Esophagus muscularis mucosa (tissue), 4 donors: ENCODE measurements around the gene ANKS1B. TPM values are rescaled to one million over a fixed set of nuclear protein-coding genes. Genes with fewer than 3 reads are reported as not detected.

Source experiments
- DNase-seq: peaks from one replicate; pipeline ENCODE4 v3.0.0-alpha.2; 2017; ENCODE audit errors: extremely low spot score
- H3K27ac ChIP-seq, 4 donors: fragments of 200-600 bp; sonication (generic); replicated peaks in 1 of 4; 1 replicate in 3 of 4; 2 replicates in 1 of 4; pipeline ENCODE4 v1.5.1; 2016 to 2019; ENCODE audit warnings: mild to moderate bottlenecking in 1 of 4
- H3K27me3 ChIP-seq, 4 donors: fragments of 200-600 bp; sonication (generic); one replicate each; pipeline versions ENCODE4 v1.5.1 to v1.6.0; 2016 to 2019
- H3K36me3 ChIP-seq, 4 donors: fragments of 200-600 bp; sonication (generic); one replicate each; pipeline ENCODE4 v1.5.1; 2016 to 2019
- H3K4me1 ChIP-seq, 4 donors: fragments of 200-600 bp; sonication (generic); one replicate each; pipeline ENCODE4 v1.5.1; 2016 to 2019
- H3K4me3 ChIP-seq, 4 donors: fragments of 200-600 bp; sonication (generic); 1 replicate in 2 of 4; 2 replicates in 2 of 4; pipeline ENCODE4 v1.5.1; 2016 to 2019; ENCODE audit warnings: mild to moderate bottlenecking in 4 of 4, moderate library complexity in 1 of 4
- H3K9me3 ChIP-seq, 4 donors: fragments of 200-600 bp; sonication (generic); 1 replicate in 3 of 4; 2 replicates in 1 of 4; pipeline ENCODE4 v1.5.1; 2016 to 2019
- EP300 ChIP-seq: sonication (generic); formaldehyde crosslinking; IDR thresholded peaks from one replicate; pipeline ENCODE4 v1.6.1; 2017; ENCODE audit warnings: antibody characterized with exemption
- POLR2A ChIP-seq: fragments of 450-650 bp; IDR thresholded peaks from one replicate; pipeline ENCODE4 v1.6.1; 2017; ENCODE audit warnings: antibody characterized with exemption, moderate library complexity, mild to moderate bottlenecking, low read depth
- POLR2AphosphoS5 ChIP-seq, 2 donors: sonication (generic); formaldehyde crosslinking; IDR thresholded peaks; one replicate each; pipeline ENCODE4 v1.6.1; 2017; ENCODE audit warnings: antibody characterized with exemption in 2 of 2
- WGBS: methylation state at CpG from one replicate; pipeline ENCODE4 v1.1.5; 2018; 5-methylcytosine and 5-hydroxymethylcytosine counted together
- intact Hi-C: fragments of 100-400 bp; cut with DNase I; formaldehyde crosslinking; loops from one replicate; pipeline ENCODE4 v1.15.1; 2023
- total RNA-seq, 4 donors: library from RNA; depleted of rRNA; stranded (reverse); fragments of >200 nt; gene quantifications; one replicate each; pipeline versions ENCODE4 v1.1.0 to v1.2.1, GENCODE V29; 2016
- TF ChIP-seq, protein P1 (sequence below), 3 experiments: fragments of 200-600 bp in 2 of 3; fragments of 450-650 bp in 1 of 3; sonication (generic) in 2 of 3; IDR thresholded peaks; one replicate each; pipeline ENCODE4 v1.5.1; 2017 to 2019; ENCODE audit warnings: antibody characterized with exemption in 3 of 3, mild to moderate bottlenecking in 2 of 3, moderate library complexity in 1 of 3

The ANKS1B gene
- total RNA-seq, 4 donors from 2014 or later, result 20.4 to 28.7 (median 21.6) TPM

DNA sequence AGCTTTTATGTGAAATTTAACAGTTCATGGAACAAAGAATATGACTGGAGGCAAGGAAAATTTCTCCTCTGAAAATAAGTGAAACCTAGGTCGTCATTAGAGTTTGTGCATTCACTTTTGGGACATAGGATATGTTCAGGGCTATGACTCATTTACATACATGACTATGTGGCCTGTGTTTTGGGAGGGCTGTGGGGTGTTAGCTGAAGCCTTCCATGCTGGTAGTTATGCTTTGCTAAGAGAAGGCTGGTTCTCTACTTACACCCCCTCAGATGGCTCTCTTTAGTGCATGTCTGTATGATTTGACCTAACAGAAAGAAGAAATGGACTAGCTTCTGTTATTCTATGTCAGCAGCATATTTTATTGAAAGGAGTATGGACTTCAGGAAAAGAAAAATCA, 753.7 kb downstream of the ANKS1B start:
- Histone ChIP-seq H3K4me3 (no peak overlapping the region), H3K27me3 (no peaks in the 10 kb centered on the region), H3K36me3 (no peaks in the 10 kb centered on the region), H3K27ac (no peak overlapping the region), H3K4me1 (no peaks in the 10 kb centered on the region), H3K9me3 (no peaks in the 10 kb centered on the region)
- TF ChIP-seq, protein P1, sequence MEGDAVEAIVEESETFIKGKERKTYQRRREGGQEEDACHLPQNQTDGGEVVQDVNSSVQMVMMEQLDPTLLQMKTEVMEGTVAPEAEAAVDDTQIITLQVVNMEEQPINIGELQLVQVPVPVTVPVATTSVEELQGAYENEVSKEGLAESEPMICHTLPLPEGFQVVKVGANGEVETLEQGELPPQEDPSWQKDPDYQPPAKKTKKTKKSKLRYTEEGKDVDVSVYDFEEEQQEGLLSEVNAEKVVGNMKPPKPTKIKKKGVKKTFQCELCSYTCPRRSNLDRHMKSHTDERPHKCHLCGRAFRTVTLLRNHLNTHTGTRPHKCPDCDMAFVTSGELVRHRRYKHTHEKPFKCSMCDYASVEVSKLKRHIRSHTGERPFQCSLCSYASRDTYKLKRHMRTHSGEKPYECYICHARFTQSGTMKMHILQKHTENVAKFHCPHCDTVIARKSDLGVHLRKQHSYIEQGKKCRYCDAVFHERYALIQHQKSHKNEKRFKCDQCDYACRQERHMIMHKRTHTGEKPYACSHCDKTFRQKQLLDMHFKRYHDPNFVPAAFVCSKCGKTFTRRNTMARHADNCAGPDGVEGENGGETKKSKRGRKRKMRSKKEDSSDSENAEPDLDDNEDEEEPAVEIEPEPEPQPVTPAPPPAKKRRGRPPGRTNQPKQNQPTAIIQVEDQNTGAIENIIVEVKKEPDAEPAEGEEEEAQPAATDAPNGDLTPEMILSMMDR (IDR thresholded peaks at IDR 0.05), result no peak
- TF ChIP-seq EP300 (no peak), POLR2A (no peak), POLR2AphosphoS5 (IDR thresholded peaks at IDR 0.05) (no peak)
- DNase-seq, result no peak
- WGBS, result 70% methylated on average over 1 of the region's 1 CpG
- intact Hi-C loops, result no loop called here

DNA sequence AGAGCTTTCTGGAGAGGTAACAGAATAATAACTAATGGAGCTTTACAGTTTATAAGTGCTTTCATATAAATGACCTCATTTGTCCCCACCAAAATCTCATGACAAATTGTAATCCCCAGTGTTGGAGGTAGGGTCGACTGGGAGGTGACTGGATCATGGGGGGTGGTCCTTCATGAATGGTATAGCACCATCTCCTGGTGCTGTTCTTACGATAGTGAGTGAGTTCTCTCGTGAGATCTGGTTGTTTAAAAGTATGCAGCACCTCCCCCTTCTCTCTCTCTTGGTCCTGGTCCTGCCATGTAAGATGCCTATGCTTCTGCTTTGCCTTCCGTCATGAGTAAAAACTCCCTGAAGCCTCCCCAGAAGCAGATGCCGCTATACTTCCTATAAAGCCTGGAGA, 760.5 kb downstream of the ANKS1B start:
- Histone ChIP-seq H3K4me1 (no peaks in the 10 kb centered on the region), H3K4me3 (no peak overlapping the region), H3K27ac (no peak overlapping the region), H3K9me3 (no peaks in the 10 kb centered on the region), H3K36me3 (no peaks in the 10 kb centered on the region), H3K27me3 (no peaks in the 10 kb centered on the region)
- intact Hi-C loops, result no loop called here
- TF ChIP-seq EP300 (no peak), POLR2AphosphoS5 (IDR thresholded peaks at IDR 0.05) (no peak), POLR2A (no peak)
- TF ChIP-seq, protein P1 (IDR thresholded peaks at IDR 0.05), result no peak
- 81% methylated on average over 5 of the region's 5 CpGs for WGBS
- no peak for DNase-seq

DNA sequence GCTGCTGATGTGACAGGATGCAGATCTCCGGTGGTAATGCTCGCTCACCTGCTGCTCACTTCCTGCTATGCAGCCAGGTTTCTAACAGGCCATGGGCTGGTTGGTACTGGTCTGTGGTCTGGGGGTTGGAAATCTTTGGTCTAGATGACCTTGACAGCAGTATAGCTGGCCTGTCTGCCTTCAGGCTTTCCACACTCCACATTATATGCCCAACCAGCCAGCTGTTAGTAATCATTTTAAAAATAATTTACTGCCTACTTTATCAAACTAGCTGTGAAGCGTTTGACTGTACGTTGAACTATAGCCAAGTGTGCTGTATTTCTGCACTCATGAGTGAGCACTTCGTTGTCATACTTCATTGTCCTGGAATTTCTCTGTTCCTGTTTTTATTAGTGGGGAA, 761.2 kb downstream of the ANKS1B start:
- Histone ChIP-seq H3K36me3 (no peaks in the 10 kb centered on the region), H3K27me3 (no peaks in the 10 kb centered on the region), H3K4me3 (no peak overlapping the region), H3K9me3 (no peaks in the 10 kb centered on the region), H3K4me1 (no peaks in the 10 kb centered on the region), H3K27ac (no peak overlapping the region)
- no peak for DNase-seq
- intact Hi-C loops, result no loop called here
- no peak for TF ChIP-seq POLR2A
- no peak for TF ChIP-seq EP300
- TF ChIP-seq, protein P1 (IDR thresholded peaks at IDR 0.05), result no peak
- TF ChIP-seq POLR2AphosphoS5 (IDR thresholded peaks at IDR 0.05), result no peak
- 46% methylated on average over 5 of the region's 5 CpGs for whole genome bisulfite sequencing

DNA sequence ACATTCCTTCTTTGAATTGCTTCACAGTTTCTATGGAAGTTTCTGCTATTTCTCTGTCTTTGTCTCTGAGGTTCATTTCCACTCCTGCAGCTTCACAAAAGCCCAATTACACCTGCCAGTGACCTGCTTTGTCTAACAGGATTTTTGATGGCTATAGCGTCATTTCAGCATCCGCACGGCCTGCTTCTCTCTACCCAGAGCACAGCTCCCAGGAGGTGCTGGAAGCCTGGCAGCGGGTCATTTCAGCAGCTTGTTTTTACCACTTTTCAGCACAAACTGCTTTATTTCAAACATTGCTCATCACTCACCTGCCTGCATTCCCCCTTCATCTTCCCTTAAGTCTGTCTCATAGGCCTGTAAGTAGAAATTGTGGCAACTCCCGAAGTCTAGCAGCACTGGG, 771.7 kb downstream of the ANKS1B start:
- intact Hi-C loops, result no loop called here
- no peak overlapping the region for H3K27ac ChIP-seq
- H3K4me3 ChIP-seq, result no peak overlapping the region
- no peaks in the 10 kb centered on the region for H3K36me3 ChIP-seq
- H3K27me3 ChIP-seq, result no peaks in the 10 kb centered on the region
- H3K4me1 ChIP-seq, result no peaks in the 10 kb centered on the region
- DNase-seq, result no peak
- no peak for TF ChIP-seq POLR2AphosphoS5 (IDR thresholded peaks at IDR 0.05)
- no peak for TF ChIP-seq POLR2A
- TF ChIP-seq, protein P1 (IDR thresholded peaks at IDR 0.05), result no peak
- no peak for TF ChIP-seq EP300
- H3K9me3 ChIP-seq, result peaks cover 0 to 11% (median 3%) of the 10 kb centered on the region in 4 donors
- WGBS, result 94% methylated on average over 5 of the region's 5 CpGs

DNA sequence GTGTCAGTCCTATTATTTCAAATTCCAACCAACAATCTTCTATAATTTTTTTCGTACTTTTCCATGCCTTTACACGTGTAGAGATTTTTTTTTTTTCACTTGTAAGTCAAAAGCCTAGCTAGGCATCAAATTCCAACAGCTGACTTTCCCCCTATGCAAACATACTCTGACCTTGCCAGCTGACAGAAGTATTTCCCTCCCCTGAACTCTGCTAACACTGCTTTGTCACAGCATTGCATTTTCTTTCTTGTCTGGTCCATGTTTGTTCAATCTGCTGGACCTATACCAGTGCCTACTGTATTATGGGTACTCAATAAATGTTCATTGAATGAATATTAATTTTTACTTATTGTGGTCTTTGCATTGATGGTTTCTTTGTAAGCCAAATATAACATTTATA, 772.5 kb downstream of the ANKS1B start:
- H3K27me3 ChIP-seq, result no peaks in the 10 kb centered on the region
- H3K27ac ChIP-seq, result no peak overlapping the region
- WGBS, result 65% methylated on average over 2 of the region's 2 CpGs
- TF ChIP-seq EP300, result no peak
- TF ChIP-seq, protein P1 (IDR thresholded peaks at IDR 0.05), result no peak
- TF ChIP-seq POLR2A, result no peak
- no peak for TF ChIP-seq POLR2AphosphoS5 (IDR thresholded peaks at IDR 0.05)
- DNase-seq, result no peak
- H3K4me1 ChIP-seq, result no peaks in the 10 kb centered on the region
- H3K4me3 ChIP-seq, result no peak overlapping the region
- intact Hi-C loops, result no loop called here
- peaks cover 0 to 11% (median 3%) of the 10 kb centered on the region in 4 donors for H3K9me3 ChIP-seq
- no peaks in the 10 kb centered on the region for H3K36me3 ChIP-seq
